SHP77 (cell line): ENCODE measurements around the gene ANKS1A.
"Not testable (repeated sequence)": the region's sequence is repeated elsewhere in the genome, so short reads cannot be mapped to it uniquely, and the experiment has no call there.

ENCODE experiments used
- DNase-seq, 2 experiments: peaks; one replicate each; lab custom pipeline; 2025; lab: John Stamatoyannopoulos, UW

Gene ANKS1A

GRCh38 chr6:34888874-34889555 lies at the start of gene ANKS1A:
ANKS1A (plus strand) TSS chr6:34889255; CDS start chr6:34889403, 148 bp downstream.
- DNase-seq, result peak; percentile 54 to 62

DNA sequence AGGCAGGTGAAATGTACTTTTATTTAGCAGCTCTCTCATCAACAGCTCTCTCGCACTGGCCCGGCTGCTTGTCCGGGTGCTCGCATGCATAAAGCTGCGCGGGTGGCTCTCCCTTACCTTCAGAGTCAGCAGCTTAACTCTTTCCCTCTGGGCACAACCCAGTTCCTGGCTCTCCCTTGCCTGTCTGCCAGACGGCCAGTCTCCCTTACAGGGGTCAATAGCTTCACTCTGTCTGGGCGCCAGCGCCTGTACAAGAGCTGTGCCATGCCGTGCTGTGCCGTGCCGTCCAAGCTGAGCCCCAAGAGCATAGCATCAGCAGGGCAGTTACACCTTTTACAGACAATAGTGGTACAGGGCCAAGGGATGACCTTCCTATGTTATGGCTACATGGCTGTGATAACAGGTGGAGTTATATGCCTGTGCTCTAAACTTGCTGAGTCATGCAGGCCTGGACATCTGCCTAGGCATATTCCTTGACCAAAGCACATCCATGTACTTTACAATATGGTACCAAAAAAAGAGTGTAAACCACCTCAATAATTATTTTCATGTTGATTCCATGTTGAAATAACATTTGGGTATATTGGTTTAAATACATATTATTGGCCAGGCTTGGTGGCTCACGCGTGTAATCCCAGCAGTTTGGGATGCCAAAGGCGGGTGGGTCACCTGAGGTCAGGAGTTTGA lies 49.2 kb upstream of the ANKS1A start:
- DNase-seq, result peak; percentile 20 to 30

- not testable (repeated sequence) for DNase-seq
Measured at GRCh38 chr6:34849066-34849465, 40.0 kb upstream of the ANKS1A start.

DNA sequence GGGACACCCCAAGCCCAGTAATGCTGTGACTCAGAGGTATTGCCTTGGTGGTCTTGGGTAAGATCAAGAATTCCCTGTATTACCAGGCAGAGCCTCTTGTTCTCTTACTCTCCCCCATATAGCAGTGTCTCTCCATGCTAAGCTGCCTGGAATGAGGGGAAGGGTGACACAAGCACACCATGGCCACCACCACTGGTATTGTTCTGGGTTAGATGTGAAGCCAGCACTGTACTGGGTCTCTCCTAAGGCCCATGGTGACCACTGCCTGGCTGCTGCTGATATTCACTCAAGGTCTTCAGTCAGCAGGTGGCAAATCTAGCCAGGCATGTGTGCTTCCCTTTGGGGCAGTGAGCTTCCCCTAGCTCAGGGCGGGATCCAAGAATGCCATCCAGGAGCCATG lies 37.7 kb upstream of the ANKS1A start:
- DNase-seq, result no peak

DNA sequence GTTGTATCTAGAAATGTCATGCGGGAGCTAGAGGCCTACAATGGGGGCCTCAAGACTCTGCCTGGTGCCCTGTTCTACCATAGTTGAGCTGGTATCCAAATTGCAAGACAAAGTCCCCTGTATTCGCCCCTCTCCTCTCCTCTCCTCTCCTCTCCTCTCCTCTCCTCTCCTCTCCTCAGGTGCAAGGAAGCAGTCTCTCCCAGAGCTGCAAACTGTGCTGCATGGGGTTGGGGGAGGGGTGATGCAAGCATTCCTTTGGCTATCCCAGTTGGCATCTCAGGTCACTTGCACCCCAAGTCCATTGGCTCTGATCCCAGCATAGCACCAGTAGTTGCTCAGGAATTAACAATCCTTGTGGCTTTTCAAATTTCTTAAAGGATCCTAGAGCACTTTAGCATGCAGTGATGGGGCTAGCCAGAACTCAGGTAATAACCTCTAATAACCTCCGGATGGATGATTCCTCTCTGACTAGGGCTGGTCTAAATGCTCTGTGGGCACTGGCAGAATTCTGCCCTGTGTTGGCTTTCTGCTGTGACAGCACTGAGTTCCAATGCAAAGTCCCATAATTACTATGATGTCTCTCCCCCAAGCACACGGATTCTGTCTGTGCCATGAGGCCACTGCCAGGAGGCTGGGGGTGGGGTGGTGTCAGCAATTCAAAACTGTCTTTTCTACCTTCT lies 36.5 kb upstream of the ANKS1A start:
- DNase-seq, result no peak

GRCh38 chr6:34855463-34855862 lies 33.6 kb upstream of the ANKS1A start:
- DNase-seq, result no peak

- DNase-seq, result no peak
Measured at GRCh38 chr6:34858681-34859080, 30.4 kb upstream of the ANKS1A start.

DNA sequence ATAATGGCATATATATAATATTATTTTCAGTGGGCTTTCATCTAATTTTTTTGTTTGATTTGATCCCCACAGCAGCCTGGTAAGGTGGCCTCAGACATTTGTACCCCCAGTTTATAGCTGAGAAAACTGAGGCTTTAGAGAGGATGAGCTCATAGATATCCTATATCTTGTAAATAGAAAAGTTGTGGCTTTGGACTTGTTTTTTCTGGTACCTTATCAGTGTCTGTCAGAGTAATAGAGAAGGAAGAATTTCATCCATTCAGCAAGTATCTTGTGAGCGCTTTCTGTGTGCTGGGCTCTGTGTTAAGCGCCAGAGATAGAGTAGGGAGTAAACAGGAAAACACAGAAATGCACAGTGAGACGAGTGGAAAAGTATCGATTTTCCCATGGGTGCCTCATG lies 29.1 kb upstream of the ANKS1A start:
- DNase-seq, result no peak

- DNase-seq, result no peak
Measured at GRCh38 chr6:34860776-34861175, 28.3 kb upstream of the ANKS1A start.

GRCh38 chr6:34864007-34864406 lies 25.0 kb upstream of the ANKS1A start:
- no peak for DNase-seq

DNA sequence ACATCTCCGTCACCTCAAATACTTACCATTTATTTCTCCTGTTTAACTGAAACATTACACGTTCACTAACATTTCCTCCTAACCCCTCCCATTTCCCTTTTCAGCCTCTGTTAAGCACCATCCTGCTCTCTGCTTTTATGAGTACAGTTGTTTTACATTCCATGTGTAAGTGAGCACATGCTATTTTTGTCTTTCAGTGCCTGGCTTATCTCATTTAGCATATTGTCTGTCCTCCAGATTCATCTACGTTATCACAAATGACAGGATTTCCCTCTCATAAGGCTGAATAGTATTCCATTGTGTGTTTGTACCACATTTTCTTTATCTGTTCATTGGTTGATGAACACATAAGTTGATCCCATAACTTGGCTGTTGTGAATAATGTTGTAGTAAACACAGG lies 23.9 kb upstream of the ANKS1A start:
- no peak for DNase-seq

DNA sequence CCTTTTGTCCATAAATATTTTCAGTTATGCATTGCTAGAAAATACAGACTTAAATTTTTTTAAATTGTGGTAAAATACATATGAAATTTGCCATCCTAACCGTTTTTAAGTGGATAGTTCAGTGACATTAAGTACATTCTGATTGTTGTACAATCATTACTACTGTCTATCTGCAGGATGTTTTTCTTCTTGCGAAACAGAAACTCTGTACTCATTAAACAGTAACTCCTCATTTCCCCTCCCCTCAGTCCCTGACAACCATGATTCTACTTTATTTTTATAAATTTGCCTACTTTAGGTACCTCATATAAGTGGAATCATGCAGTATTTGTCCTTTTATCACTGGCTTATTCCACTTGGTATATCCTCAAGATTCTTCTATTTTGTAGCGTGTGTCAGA lies 22.5 kb upstream of the ANKS1A start:
- no peak for DNase-seq

GRCh38 chr6:34867484-34867883 lies 21.6 kb upstream of the ANKS1A start:
- DNase-seq, result no peak

- DNase-seq, result no peak
Measured at GRCh38 chr6:34871853-34872252, 17.2 kb upstream of the ANKS1A start.

- DNase-seq, result no peak
Measured at GRCh38 chr6:34872332-34872731, 16.7 kb upstream of the ANKS1A start.

GRCh38 chr6:34875292-34876213 lies 13.5 kb upstream of the ANKS1A start:
- no peak for DNase-seq

DNA sequence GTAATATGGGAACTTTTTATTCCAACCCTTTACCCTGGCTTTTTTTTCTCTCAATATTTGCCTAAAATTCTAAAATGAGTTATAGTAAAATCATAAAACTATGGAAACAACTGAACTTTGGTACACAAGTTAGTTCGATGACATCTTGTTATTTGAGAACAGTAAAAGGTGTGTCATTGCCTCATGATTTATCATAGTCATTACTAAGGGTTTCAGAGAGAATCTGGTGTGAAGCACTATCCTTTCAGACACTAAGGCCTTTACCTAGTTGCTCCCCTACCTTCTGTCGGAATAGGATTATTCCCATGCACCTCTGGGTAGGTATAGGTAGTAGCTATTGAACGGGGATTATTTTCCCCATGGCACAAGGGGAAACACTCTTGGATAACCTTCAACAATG lies 12.6 kb upstream of the ANKS1A start:
- no peak for DNase-seq

- DNase-seq, result no peak
Measured at GRCh38 chr6:34877259-34877658, 11.8 kb upstream of the ANKS1A start.

- DNase-seq, result no peak
Measured at GRCh38 chr6:34877869-34878485, 11.1 kb upstream of the ANKS1A start.

DNA sequence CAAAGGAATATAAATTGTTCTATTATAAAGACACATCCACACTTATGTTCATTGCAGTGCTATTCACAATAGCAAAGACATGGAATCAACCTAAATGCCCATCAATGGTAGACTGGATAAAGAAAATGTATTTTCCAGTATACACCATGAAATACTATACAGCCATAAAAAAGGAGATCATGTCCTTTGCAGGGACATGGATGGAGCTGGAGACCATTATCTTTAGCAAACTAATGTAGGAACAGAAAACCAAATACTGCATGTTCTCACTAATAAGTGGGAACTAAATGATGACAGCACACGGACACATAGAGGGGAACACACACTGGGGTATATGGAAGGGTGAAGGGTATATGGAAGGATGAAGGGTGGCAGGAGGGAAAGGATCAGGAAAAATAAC lies 5.0 kb upstream of the ANKS1A start:
- DNase-seq, result not testable (repeated sequence)

DNA sequence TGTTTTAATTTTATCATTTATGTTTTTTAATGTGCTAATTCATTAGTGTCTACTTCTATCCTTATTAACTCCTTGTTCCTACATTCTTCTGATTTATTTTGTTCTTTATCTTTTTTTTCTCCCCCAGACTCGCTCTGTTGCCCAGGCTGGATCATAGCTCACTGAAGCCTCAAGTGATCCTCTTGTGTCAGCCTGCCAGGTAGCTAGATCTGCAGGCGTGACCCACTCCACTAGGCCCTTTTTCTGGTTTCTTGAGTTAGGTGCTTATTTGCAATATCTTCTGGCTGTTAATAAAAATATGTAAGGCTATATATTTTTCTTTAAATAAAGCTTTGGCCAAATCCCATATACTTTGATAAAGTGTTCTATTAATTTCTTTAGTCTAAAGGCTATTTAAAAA lies 4.1 kb upstream of the ANKS1A start:
- DNase-seq, result no peak

GRCh38 chr6:34885837-34886236 lies 3.2 kb upstream of the ANKS1A start:
- DNase-seq, result not testable (repeated sequence)
